Mesothelial cell of epicardium (in vitro differentiated cells): ENCODE data around the gene LRRC10B. TPM values are rescaled to one million over a fixed set of nuclear protein-coding genes. Genes with fewer than 3 reads are reported as not detected.

Source experiments
- DNase-seq, 2 experiments: peaks; one replicate each; pipeline ENCODE4 v3.0.0; 2021; ENCODE audit warnings: low spot score in 2 of 2; ENCODE audit not compliant: unreplicated experiment in 2 of 2
- H3K27ac Mint-ChIP-seq: 2 replicates; pipeline ENCODE4 v1.8.0; 2021; ENCODE audit warnings: mixed read lengths
- H3K27me3 Mint-ChIP-seq: 2 replicates; pipeline ENCODE4 v1.8.0; 2021; ENCODE audit warnings: low read depth, mixed read lengths
- H3K36me3 Mint-ChIP-seq: 2 replicates; pipeline ENCODE4 v1.8.0; 2021; ENCODE audit warnings: mixed read lengths
- H3K4me1 Mint-ChIP-seq: 2 replicates; pipeline ENCODE4 v1.8.0; 2021; ENCODE audit warnings: mixed read lengths
- H3K4me3 Mint-ChIP-seq: 2 replicates; pipeline ENCODE4 v1.8.0; 2021; ENCODE audit warnings: mild to moderate bottlenecking, moderate library complexity, mixed read lengths
- H3K9me3 Mint-ChIP-seq: 2 replicates; pipeline ENCODE4 v1.8.0; 2021; ENCODE audit warnings: mixed read lengths
- CTCF ChIP-seq: fragments of 200-600 bp; sonication (generic); IDR thresholded peaks from one replicate; pipeline ENCODE4 v1.5.0; 2021; ENCODE audit warnings: antibody characterized with exemption; ENCODE audit not compliant: unreplicated experiment
- total RNA-seq: library from RNA; stranded (reverse); gene quantifications from 3 replicates; pipeline ENCODE4 v1.2.1, GENCODE V29; 2021

Gene LRRC10B
- total RNA-seq, 1 donor from 2014 or later, result 0.16 TPM

- no peaks in the 10 kb centered on the region for H3K9me3 Mint-ChIP-seq
- TF ChIP-seq CTCF, result no peak
- no peak for DNase-seq
- no peaks in the 10 kb centered on the region for H3K4me1 Mint-ChIP-seq
- H3K36me3 Mint-ChIP-seq, result no peaks in the 10 kb centered on the region
- peaks cover 9% of the 10 kb centered on the region for H3K27me3 Mint-ChIP-seq
- H3K4me3 Mint-ChIP-seq, result no peak overlapping the region
- H3K27ac Mint-ChIP-seq, result no peak overlapping the region
Observed at GRCh38 chr11:61499816-61500491, 8.6 kb upstream of the LRRC10B start.

GRCh38 chr11:61502522-61502921 is 6.0 kb upstream of the LRRC10B start:
- no peak for DNase-seq
- H3K27ac Mint-ChIP-seq, result no peak overlapping the region
- H3K27me3 Mint-ChIP-seq, result peaks cover 33% of the 10 kb centered on the region
- no peak for TF ChIP-seq CTCF
- no peak overlapping the region for H3K4me3 Mint-ChIP-seq
- no peaks in the 10 kb centered on the region for H3K4me1 Mint-ChIP-seq
- no peaks in the 10 kb centered on the region for H3K36me3 Mint-ChIP-seq
- no peaks in the 10 kb centered on the region for H3K9me3 Mint-ChIP-seq

GRCh38 chr11:61503135-61503770 is 5.3 kb upstream of the LRRC10B start:
- Mint-ChIP-seq H3K27me3 (peaks cover 40% of the 10 kb centered on the region), H3K36me3 (no peaks in the 10 kb centered on the region), H3K27ac (no peak overlapping the region), H3K4me1 (peaks cover 5% of the 10 kb centered on the region), H3K4me3 (no peak overlapping the region), H3K9me3 (no peaks in the 10 kb centered on the region)
- TF ChIP-seq CTCF, result no peak
- no peak for DNase-seq

- no peak for TF ChIP-seq CTCF
- H3K27me3 Mint-ChIP-seq, result peaks cover 50% of the 10 kb centered on the region
- H3K27ac Mint-ChIP-seq, result no peak overlapping the region
Observed at GRCh38 chr11:61505106-61505505, 3.4 kb upstream of the LRRC10B start.

GRCh38 chr11:61505640-61506155 is 2.9 kb upstream of the LRRC10B start:
- peaks cover 55% of the 10 kb centered on the region for H3K27me3 Mint-ChIP-seq
- no peak overlapping the region for H3K27ac Mint-ChIP-seq
- H3K36me3 Mint-ChIP-seq, result no peaks in the 10 kb centered on the region
- no peak for DNase-seq
- H3K4me1 Mint-ChIP-seq, result peaks cover 6% of the 10 kb centered on the region
- no peak for TF ChIP-seq CTCF
- no peaks in the 10 kb centered on the region for H3K9me3 Mint-ChIP-seq
- H3K4me3 Mint-ChIP-seq, result no peak overlapping the region

More at GRCh38 chr11:61505106-61505505, 3.4 kb upstream of the LRRC10B start:
- Mint-ChIP-seq H3K4me3 (no peak overlapping the region), H3K4me1 (peaks cover 6% of the 10 kb centered on the region), H3K36me3 (no peaks in the 10 kb centered on the region), H3K9me3 (no peaks in the 10 kb centered on the region)
- DNase-seq, result no peak
